Measurements from ENCODE around the gene TEKT4.

DNA sequence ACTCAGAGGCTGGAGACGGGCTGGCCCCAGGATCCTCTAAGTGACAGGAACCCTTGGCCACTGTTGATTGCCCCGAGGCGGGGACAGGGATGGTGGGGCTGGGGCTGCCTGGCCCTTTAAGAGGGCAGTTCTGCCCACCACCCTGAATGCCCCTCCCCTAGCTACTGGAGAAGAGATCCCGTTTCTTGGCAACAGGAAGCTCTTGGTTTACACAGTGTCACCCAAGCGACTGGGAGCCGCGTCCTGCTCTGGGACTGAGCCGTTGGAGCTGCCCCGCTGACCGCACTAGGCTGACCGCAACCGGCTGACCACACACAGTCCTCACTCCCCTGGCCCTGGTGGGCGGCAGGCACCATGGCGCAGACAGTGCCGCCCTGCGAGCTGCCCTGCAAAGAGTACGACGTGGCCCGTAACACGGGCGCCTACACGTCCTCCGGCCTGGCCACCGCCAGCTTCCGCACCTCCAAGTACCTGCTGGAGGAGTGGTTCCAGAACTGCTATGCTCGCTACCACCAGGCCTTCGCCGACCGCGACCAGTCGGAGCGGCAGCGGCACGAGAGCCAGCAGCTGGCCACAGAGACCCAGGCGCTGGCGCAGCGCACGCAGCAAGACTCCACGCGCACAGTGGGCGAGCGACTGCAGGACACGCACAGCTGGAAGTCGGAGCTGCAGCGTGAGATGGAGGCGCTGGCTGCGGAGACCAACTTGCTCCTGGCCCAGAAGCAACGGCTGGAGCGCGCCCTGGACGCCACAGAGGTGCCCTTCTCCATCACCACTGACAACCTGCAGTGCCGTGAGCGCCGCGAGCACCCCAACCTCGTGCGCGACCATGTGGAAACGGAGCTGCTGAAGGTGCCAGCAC is at the start of gene TEKT4:
- TF ChIP-seq POLR2AphosphoS5 (IDR thresholded peaks at IDR 0.05; ENCODE audit: low read depth) = no peak
- TF ChIP-seq, protein P1, sequence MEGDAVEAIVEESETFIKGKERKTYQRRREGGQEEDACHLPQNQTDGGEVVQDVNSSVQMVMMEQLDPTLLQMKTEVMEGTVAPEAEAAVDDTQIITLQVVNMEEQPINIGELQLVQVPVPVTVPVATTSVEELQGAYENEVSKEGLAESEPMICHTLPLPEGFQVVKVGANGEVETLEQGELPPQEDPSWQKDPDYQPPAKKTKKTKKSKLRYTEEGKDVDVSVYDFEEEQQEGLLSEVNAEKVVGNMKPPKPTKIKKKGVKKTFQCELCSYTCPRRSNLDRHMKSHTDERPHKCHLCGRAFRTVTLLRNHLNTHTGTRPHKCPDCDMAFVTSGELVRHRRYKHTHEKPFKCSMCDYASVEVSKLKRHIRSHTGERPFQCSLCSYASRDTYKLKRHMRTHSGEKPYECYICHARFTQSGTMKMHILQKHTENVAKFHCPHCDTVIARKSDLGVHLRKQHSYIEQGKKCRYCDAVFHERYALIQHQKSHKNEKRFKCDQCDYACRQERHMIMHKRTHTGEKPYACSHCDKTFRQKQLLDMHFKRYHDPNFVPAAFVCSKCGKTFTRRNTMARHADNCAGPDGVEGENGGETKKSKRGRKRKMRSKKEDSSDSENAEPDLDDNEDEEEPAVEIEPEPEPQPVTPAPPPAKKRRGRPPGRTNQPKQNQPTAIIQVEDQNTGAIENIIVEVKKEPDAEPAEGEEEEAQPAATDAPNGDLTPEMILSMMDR (IDR thresholded peaks at IDR 0.05; ENCODE audit: insufficient read depth, low read length) = no peak
- TF ChIP-seq, protein P2, sequence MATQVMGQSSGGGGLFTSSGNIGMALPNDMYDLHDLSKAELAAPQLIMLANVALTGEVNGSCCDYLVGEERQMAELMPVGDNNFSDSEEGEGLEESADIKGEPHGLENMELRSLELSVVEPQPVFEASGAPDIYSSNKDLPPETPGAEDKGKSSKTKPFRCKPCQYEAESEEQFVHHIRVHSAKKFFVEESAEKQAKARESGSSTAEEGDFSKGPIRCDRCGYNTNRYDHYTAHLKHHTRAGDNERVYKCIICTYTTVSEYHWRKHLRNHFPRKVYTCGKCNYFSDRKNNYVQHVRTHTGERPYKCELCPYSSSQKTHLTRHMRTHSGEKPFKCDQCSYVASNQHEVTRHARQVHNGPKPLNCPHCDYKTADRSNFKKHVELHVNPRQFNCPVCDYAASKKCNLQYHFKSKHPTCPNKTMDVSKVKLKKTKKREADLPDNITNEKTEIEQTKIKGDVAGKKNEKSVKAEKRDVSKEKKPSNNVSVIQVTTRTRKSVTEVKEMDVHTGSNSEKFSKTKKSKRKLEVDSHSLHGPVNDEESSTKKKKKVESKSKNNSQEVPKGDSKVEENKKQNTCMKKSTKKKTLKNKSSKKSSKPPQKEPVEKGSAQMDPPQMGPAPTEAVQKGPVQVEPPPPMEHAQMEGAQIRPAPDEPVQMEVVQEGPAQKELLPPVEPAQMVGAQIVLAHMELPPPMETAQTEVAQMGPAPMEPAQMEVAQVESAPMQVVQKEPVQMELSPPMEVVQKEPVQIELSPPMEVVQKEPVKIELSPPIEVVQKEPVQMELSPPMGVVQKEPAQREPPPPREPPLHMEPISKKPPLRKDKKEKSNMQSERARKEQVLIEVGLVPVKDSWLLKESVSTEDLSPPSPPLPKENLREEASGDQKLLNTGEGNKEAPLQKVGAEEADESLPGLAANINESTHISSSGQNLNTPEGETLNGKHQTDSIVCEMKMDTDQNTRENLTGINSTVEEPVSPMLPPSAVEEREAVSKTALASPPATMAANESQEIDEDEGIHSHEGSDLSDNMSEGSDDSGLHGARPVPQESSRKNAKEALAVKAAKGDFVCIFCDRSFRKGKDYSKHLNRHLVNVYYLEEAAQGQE (IDR thresholded peaks at IDR 0.05; ENCODE audit: insufficient replicate concordance, low read depth) = no peak

Data from HL-60 (cell line).